GM12873 (cell line): Measurements from ENCODE around the gene C1GALT1C1L.

Experiments
- CTCF ChIP-seq: IDR thresholded peaks from 2 replicates; pipeline ENCODE4 v1.5.1; 2012; ENCODE audit warnings: low read depth, mild to moderate bottlenecking, moderate library complexity, low read length, control low read depth; ENCODE audit not compliant: insufficient read depth; ENCODE audit errors: missing control alignments

The C1GALT1C1L gene

GRCh38 chr2:43689999-43690398 lies 13.8 kb upstream of the C1GALT1C1L start:
- no peak for TF ChIP-seq CTCF

GRCh38 chr2:43685357-43685756 lies 9.1 kb upstream of the C1GALT1C1L start:
- TF ChIP-seq CTCF = no peak

- TF ChIP-seq CTCF = no peak
Measured at GRCh38 chr2:43675646-43676321, 445 bp downstream of the C1GALT1C1L start.

GRCh38 chr2:43657241-43657640 lies 19.0 kb downstream of the C1GALT1C1L start:
- no peak for TF ChIP-seq CTCF

- no peak for TF ChIP-seq CTCF
Measured at GRCh38 chr2:43653506-43653905, 22.7 kb downstream of the C1GALT1C1L start.

GRCh38 chr2:43648994-43649701 lies 27.1 kb downstream of the C1GALT1C1L start:
- no peak for TF ChIP-seq CTCF

- no peak for TF ChIP-seq CTCF
Measured at GRCh38 chr2:43643680-43644079, 32.5 kb downstream of the C1GALT1C1L start.
